NCI-H82 (cell line): ENCODE data around the gene ZNF561.
"Not testable (repeated sequence)": the region's sequence is repeated elsewhere in the genome, so short reads cannot be mapped to it uniquely, and the experiment has no call there.

Experiments used
- DNase-seq: peaks from one replicate; lab custom pipeline; 2025; lab: John Stamatoyannopoulos, UW

The ZNF561 gene

DNA sequence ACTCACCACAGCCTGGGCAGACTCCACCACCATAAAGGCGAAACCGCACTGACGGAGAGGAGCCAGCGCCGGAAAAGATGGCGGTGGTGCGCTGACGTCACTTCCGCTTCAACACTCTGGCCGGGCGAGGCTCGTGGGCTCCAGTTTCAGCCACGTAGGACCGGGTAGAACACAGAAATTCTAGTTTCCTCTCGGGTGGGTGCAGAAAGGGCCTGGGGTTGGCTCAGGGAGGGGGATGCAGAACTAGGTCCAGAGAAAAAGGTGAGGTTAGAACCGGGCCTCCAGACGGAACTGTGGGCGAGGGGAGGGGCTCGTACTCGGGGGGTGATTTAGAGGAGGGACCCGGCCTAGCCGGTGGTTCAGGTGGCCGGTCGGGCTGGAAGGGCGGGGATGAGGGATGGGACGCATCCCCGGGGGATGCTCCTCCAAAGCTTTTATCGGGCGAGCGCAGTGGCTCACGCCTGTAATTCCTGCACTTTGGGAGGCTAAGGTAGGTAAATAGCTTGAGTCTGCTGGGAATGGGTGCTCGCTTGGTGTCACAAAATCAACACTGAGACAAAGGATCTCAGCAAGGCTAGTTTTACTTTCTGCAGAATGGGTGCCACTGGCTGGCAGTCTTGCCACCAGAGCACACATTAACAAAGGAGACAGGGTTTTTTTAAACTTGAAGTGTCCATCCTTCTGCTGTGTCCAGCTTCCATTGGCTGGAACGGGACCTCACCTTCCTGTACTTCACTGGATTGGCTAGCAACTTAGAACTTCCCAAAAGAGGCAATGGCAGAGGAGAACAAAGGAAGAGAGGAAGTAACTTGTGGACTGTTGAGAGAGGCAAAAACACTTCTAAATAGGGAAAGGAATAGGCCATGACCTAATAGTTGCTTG is at the start of gene ZNF561:
TSS of gene ZNF561 (minus strand) at position 77 of the 882 bp plus-strand sequence. CDS start 1,776 bp downstream, outside the sequence.
- DNase-seq: peak; percentile 84

GRCh38 chr19:9668544-9668943 is 47.5 kb upstream of the ZNF561 start:
- no peak for DNase-seq

GRCh38 chr19:9667898-9668297 is 46.9 kb upstream of the ZNF561 start:
- DNase-seq: no peak

DNA sequence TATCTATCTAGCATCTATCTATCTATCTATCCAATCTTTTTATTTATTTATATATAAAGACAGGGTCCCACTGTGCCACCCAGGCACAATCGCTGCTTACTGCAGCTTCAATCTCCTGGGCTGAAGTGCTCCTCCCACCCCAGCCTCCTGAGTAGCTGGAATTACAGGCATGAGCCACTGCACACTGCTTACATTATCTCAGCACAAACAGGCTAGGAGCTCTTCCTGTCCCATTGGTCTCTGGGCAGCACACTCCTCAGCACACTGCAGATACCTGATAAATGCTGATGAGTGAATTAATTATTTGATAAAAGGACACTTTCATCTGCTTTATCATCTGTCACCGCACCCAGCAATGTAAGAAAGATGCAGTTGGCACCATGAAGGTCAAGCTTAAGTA is 37.7 kb upstream of the ZNF561 start:
- DNase-seq: no peak

- not testable (repeated sequence) for DNase-seq
Measured at GRCh38 chr19:9653066-9653555, 32.1 kb upstream of the ZNF561 start.

DNA sequence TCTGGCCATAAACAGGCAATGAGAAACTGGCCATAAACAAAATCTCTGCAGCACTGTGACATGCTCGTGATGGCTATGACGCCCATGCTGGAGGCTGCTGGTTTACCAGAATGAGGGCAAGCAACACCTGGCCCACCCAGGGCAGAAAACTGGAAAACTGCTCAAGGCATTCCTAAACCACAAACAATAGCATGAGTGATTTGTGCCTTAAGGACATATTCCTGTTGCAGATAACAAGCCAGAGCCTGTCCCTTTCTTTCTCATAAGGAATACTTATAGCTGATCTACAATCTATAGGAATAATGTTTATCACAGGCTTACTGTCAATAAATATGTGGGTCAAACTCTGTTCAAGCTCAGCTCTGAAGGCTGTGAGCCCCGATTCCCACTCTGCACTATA is 30.4 kb upstream of the ZNF561 start:
- DNase-seq: not testable (repeated sequence)

GRCh38 chr19:9650345-9650744 is 29.3 kb upstream of the ZNF561 start:
- DNase-seq: no peak

DNA sequence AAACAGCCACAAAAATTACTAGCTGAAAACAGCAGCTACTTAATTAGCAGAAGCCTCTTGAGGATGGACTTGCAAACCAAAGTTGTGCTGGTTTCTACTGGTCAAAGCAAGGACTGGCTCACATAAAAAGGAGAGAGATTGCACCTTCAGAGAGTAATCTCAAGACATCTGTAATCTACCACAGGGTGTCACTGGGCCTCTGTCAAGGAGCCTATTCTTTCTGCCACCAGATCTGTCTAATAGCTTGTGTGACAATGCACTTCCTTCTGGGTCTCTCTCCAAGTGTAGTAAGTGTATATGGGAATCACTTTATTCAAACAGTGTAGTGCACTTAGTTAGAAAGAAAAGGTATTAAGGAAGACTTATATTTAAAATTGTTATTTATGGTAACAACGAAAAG is 24.4 kb upstream of the ZNF561 start:
- no peak for DNase-seq

DNA sequence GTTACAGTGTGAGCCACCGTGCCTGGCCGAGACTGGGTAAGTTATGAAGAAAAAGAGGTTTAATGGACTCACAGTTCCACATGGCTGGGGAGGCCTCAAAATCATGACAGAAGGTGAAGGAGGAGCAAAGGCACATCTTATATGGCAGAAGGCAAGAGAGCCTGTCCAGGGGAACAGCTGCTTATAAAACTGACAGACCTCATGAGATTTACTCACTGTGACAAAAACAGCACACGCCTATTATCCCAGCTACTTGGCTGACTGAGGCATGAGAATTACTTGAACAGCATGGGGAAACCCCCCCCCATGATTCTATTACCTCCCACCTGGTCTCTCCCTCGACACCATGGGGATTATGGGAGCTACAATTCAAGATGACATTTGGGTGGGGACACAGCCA is 23.4 kb upstream of the ZNF561 start:
- peak; percentile 70 for DNase-seq

GRCh38 chr19:9641810-9642209 is 20.8 kb upstream of the ZNF561 start:
- no peak for DNase-seq

- no peak for DNase-seq
Measured at GRCh38 chr19:9640956-9641355, 19.9 kb upstream of the ZNF561 start.

GRCh38 chr19:9636018-9636417 is 15.0 kb upstream of the ZNF561 start:
- DNase-seq: no peak

DNA sequence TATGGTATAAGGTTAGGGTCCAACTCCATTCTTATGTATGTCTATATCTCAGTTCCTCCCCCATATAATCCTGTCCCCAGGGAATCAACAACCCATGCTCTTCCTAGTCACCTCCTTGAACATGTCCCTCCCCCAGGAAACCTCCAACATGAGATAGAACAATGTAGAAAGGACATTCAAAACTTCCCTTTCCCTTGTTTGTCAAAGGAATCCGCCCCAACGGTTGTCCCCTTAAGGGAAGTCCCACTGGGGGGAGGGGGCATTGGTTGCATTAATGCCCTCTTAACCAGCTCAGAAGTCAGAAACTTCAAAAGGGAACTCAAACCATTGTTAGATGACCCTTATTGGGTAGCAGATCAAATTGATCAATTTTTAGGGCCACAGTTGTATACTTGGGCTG is 6.8 kb upstream of the ZNF561 start:
- DNase-seq: no peak

GRCh38 chr19:9622531-9622930 is 1.5 kb upstream of the ZNF561 start:
- DNase-seq: no peak

GRCh38 chr19:9620842-9621155 is 233 bp downstream of the ZNF561 start:
- DNase-seq: no peak

DNA sequence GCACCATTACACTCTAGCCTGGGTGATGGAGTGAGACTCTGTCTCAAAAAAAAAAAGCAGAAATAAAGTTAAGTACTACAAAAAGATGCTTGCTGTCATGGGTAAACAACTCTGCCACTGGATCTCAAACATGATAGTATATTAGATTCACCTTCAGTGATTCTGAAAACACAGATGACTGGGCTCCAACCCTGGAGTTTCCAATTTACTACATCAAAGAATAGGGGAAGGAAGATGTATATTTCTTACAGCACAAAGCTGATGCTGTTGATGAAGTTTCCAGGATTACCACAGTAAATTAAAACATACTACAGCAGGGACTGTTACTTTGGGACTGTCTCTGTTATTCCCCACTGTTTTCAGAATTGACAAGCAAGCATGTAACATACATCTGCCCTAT is 5.2 kb downstream of the ZNF561 start:
- no peak for DNase-seq

- no peak for DNase-seq
Measured at GRCh38 chr19:9610484-9611113, 10.4 kb downstream of the ZNF561 start.

DNA sequence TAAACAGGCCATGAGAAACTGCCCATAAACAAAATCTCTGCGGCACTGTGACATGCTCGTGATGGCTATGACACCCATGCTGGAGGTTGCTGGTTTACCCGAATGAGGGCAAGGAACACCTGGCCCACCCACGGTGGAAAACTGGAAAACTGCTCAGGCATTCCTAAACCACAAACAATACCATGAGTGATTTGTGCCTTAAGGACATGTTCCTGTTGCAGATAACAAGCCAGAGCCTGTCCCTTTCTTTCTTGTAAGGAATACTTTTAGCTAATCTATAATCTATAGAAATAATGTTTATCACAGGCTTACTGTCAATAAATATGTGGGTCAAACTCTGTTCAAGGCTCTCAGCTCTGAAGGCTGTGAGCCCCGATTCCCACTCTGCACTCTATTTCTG is 12.1 kb downstream of the ZNF561 start:
- DNase-seq: no peak

DNA sequence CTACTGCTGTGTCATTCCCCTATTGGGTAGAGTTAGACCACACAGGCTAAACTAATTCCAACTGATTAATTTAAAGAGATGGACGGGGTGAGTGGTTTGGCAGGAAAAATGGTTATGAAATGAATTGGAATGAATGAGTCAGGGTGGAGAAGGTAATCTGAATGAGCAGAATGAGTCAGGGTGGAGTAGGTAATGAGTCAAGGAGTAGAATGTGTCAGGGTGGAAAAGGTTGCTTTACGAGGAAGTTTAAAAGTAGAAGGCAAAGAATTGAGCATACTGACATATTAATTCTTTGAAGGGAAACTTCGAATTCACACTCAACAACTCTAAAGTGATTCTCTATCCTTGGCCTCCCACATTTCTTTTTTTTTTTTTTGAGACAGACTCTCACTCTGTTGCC is 24.0 kb downstream of the ZNF561 start:
- DNase-seq: no peak

GRCh38 chr19:9586764-9587163 is 34.3 kb downstream of the ZNF561 start:
- DNase-seq: peak; percentile 65

GRCh38 chr19:9584073-9584833 is 36.8 kb downstream of the ZNF561 start, which contains the start of gene ZNF121:
Gene ZNF121 (minus strand): TSS chr19:9584504. CDS start chr19:9568097, 16,407 bp downstream.
- DNase-seq: peak; percentile 86

- DNase-seq: not testable (repeated sequence)
Measured at GRCh38 chr19:9582081-9582725, 38.8 kb downstream of the ZNF561 start.
